AG09309 (cell line): ENCODE results near the gene WDR7.

ENCODE experiments used
- DNase-seq: peaks from one replicate; pipeline ENCODE4 v3.0.0-alpha.2; 2010; ENCODE audit warnings: low read depth
- H3K4me3 ChIP-seq: 2 replicates; pipeline ENCODE4 v1.5.1; 2011; ENCODE audit warnings: mild to moderate bottlenecking, low read depth, low read length, moderate library complexity; ENCODE audit not compliant: control insufficient read depth
- CTCF ChIP-seq: IDR thresholded peaks from 2 replicates; pipeline ENCODE4 v1.5.1; 2011; ENCODE audit warnings: mild to moderate bottlenecking, low read depth, low read length, inconsistent platforms; ENCODE audit not compliant: insufficient read depth, control insufficient read depth; ENCODE audit errors: missing control alignments

The WDR7 gene

GRCh38 chr18:56825321-56825720 lies 174.2 kb downstream of the WDR7 start:
- H3K4me3 ChIP-seq: no peak overlapping the region
- TF ChIP-seq CTCF: no peak
- no peak for DNase-seq

- TF ChIP-seq CTCF: no peak
- H3K4me3 ChIP-seq: no peak overlapping the region
- DNase-seq: no peak
Observed at GRCh38 chr18:56825878-56826277, 174.7 kb downstream of the WDR7 start.

GRCh38 chr18:56831988-56832387 lies 180.8 kb downstream of the WDR7 start:
- no peak for DNase-seq
- no peak for TF ChIP-seq CTCF
- no peak overlapping the region for H3K4me3 ChIP-seq

GRCh38 chr18:56835331-56835730 lies 184.2 kb downstream of the WDR7 start:
- H3K4me3 ChIP-seq: no peak overlapping the region
- TF ChIP-seq CTCF: no peak
- DNase-seq: no peak

- DNase-seq: no peak
- no peak for TF ChIP-seq CTCF
- no peak overlapping the region for H3K4me3 ChIP-seq
Observed at GRCh38 chr18:56836173-56836572, 185.0 kb downstream of the WDR7 start.

- DNase-seq: no peak
- TF ChIP-seq CTCF: no peak
- no peak overlapping the region for H3K4me3 ChIP-seq
Observed at GRCh38 chr18:56841836-56842235, 190.7 kb downstream of the WDR7 start.

- no peak for DNase-seq
- no peak for TF ChIP-seq CTCF
- no peak overlapping the region for H3K4me3 ChIP-seq
Observed at GRCh38 chr18:56843241-56843640, 192.1 kb downstream of the WDR7 start.
